ENCODE data around the gene DNAH10. TPM values are rescaled to one million over a fixed set of nuclear protein-coding genes. Genes with fewer than 3 reads are reported as not detected.

The DNAH10 gene
- total RNA-seq, 1 experiment from 2014 or later, result 0.39 TPM

GRCh38 chr12:123886258-123886657 is 124.2 kb downstream of the DNAH10 start:
- intact Hi-C loops (cut with micrococcal nuclease; ENCODE audit: unreplicated experiment) (no loop called here), in situ Hi-C loops (cut with HindIII; ENCODE audit: low pct_unique_long_range_greater_than_20kb, low sequenced_read_pairs) (no loop called here)
- no peak for DNase-seq (ENCODE audit: low read depth, low spot score)
- TF ChIP-seq SIN3A (IDR thresholded peaks at IDR 0.05; ENCODE audit: borderline replicate concordance, insufficient read depth, low read depth, low read length) (no peak), TCF7L2 (IDR thresholded peaks at IDR 0.05; ENCODE audit: low read depth, low read length) (no peak), CTCF (IDR thresholded peaks at IDR 0.05) (no peak)
- Histone ChIP-seq H3K4me3 (ENCODE audit: low read depth in 2 of 2, low read length in 2 of 2) (no peak overlapping the region), H3K4me1 (ENCODE audit: control insufficient read depth, insufficient read depth, low read length) (peaks cover 6% of the 10 kb centered on the region; the same call in 1 of the 2 replicates), H3K36me3 (ENCODE audit: control insufficient read depth, insufficient read depth, low read length) (no peaks in the 10 kb centered on the region), H3K9me3 (ENCODE audit: control insufficient read depth, insufficient read depth, low read depth, low read length) (no peaks in the 10 kb centered on the region), H3K27ac (ENCODE audit: low read length) (no peak overlapping the region), H3K27me3 (ENCODE audit: control insufficient read depth, insufficient read depth, low read length) (peaks cover 29% of the 10 kb centered on the region)
- ATAC-seq, result no peak
- POLR2A ChIA-PET, result no interaction called here
- CTCF ChIA-PET, result no interaction called here
- no TSS peak for BruUV-seq (replicated peaks)

GRCh38 chr12:123886931-123887582 is 125.0 kb downstream of the DNAH10 start:
- Histone ChIP-seq H3K4me1 (ENCODE audit: control insufficient read depth, insufficient read depth, low read length) (peaks cover 6% of the 10 kb centered on the region; the same call in 1 of the 2 replicates), H3K27me3 (ENCODE audit: control insufficient read depth, insufficient read depth, low read length) (peaks cover 29% of the 10 kb centered on the region), H3K9me3 (ENCODE audit: control insufficient read depth, insufficient read depth, low read depth, low read length) (no peaks in the 10 kb centered on the region), H3K27ac (ENCODE audit: low read length) (no peak overlapping the region), H3K4me3 (ENCODE audit: low read depth in 2 of 2, low read length in 2 of 2) (no peak overlapping the region), H3K36me3 (ENCODE audit: control insufficient read depth, insufficient read depth, low read length) (no peaks in the 10 kb centered on the region)
- intact Hi-C loops (cut with micrococcal nuclease; ENCODE audit: unreplicated experiment) (no loop called here), in situ Hi-C loops (cut with HindIII; ENCODE audit: low pct_unique_long_range_greater_than_20kb, low sequenced_read_pairs) (no loop called here)
- POLR2A ChIA-PET, result no interaction called here
- peak; percentile 71 for ATAC-seq
- no peak for DNase-seq (ENCODE audit: low read depth, low spot score)
- TF ChIP-seq SIN3A (IDR thresholded peaks at IDR 0.05; ENCODE audit: borderline replicate concordance, insufficient read depth, low read depth, low read length), result no peak
- TF ChIP-seq CTCF (IDR thresholded peaks at IDR 0.05), result no peak
- no peak for TF ChIP-seq REST (IDR thresholded peaks at IDR 0.05; ENCODE audit: insufficient read depth in 1 of 2, low read depth in 2 of 2, low read length in 1 of 2)
- no peak for TF ChIP-seq TCF7L2 (IDR thresholded peaks at IDR 0.05; ENCODE audit: low read depth, low read length)
- TF ChIP-seq POLR2AphosphoS5 (IDR thresholded peaks at IDR 0.05; ENCODE audit: low read depth, low read length), result no peak
- BruUV-seq (replicated peaks), result no TSS peak
- CTCF ChIA-PET, result no interaction called here
